GM12878 (cell line): ENCODE data around the gene NBPF11. TPM values are rescaled to one million over a fixed set of nuclear protein-coding genes. Genes with fewer than 3 reads are reported as not detected.
"Not testable (repeated sequence)": the region's sequence is repeated elsewhere in the genome, so short reads cannot be mapped to it uniquely, and the experiment has no call there.

Source experiments
- ATAC-seq: fragments of 200-7000 bp; cut with Tn5 transposase; 3 replicates; pipeline ENCODE4 v1.9.1; 2020; ENCODE audit warnings: mild to moderate bottlenecking, moderate library complexity
- BruUV-seq: library from RNA; stranded (reverse); fragments of 400-500 nt; replicated peaks from 2 replicates; lab custom pipeline; 2021; lab: Mats Ljungman, UMichigan
- CTCF ChIA-PET: fragments of 300-600 bp; sonication (Branson Sonifier 250); formaldehyde crosslinking; extraction: SDS; loops from one replicate; lab custom pipeline; 2021; ENCODE audit warnings: inconsistent platforms; lab: Yijun Ruan, JAX
- POLR2A ChIA-PET: fragments of 350-600 bp; formaldehyde crosslinking; extraction: SDS; loops from one replicate; lab custom pipeline; 2021; ENCODE audit warnings: inconsistent platforms; lab: Charles Lee
- RAD21 ChIA-PET: fragments of 300-600 bp; sonication (Branson Sonifier 250); formaldehyde crosslinking; loops from one replicate; lab custom pipeline; 2023; ENCODE audit warnings: antibody characterized with exemption; ENCODE audit not compliant: unreplicated experiment; lab: Charles Lee
- SMC1A ChIA-PET: fragments of 300-600 bp; sonication (Branson Sonifier 250); formaldehyde crosslinking; loops from one replicate; lab custom pipeline; 2023; ENCODE audit not compliant: unreplicated experiment, uncharacterized antibody; lab: Charles Lee
- DNase-seq: peaks from one replicate; pipeline ENCODE4 v3.0.0-alpha.2; 2011; ENCODE audit warnings: low read depth, low spot score
- FAIRE-seq: peaks from 3 replicates; lab custom pipeline; 2011; peaks lifted over from hg19 to GRCh38; lab: Jason Lieb, UNC
- H2AFZ ChIP-seq: 2 replicates; pipeline ENCODE4 v1.6.0; 2011; ENCODE audit warnings: low read depth, low read length, control low read depth; ENCODE audit not compliant: control insufficient read depth
- H3K27ac ChIP-seq: 2 replicates; pipeline ENCODE4 v1.5.1; 2011; ENCODE audit warnings: control low read depth; ENCODE audit not compliant: control insufficient read depth, insufficient read depth
- H3K27me3 ChIP-seq, 2 experiments: replicated peaks in 1 of 2; 2 replicates each; pipeline versions ENCODE4 v1.6.0 to v1.6.1; 2011; ENCODE audit warnings: low read length in 1 of 2; ENCODE audit not compliant: control insufficient read depth in 2 of 2, insufficient read depth in 2 of 2
- H3K36me3 ChIP-seq, 2 experiments: 2 replicates each; pipeline ENCODE4 v1.5.1; 2011; ENCODE audit warnings: low read length in 1 of 2; ENCODE audit not compliant: control insufficient read depth in 2 of 2, insufficient read depth in 2 of 2
- H3K4me1 ChIP-seq: 2 replicates; pipeline ENCODE4 v1.6.1; 2011; ENCODE audit warnings: mild to moderate bottlenecking, low read length, moderate library complexity, mixed read lengths; ENCODE audit not compliant: control insufficient read depth, insufficient read depth
- H3K4me2 ChIP-seq: 2 replicates; pipeline ENCODE4 v1.6.0; 2011; ENCODE audit warnings: control low read depth; ENCODE audit not compliant: control insufficient read depth, insufficient read depth
- H3K4me3 ChIP-seq: fragments of 200-600 bp; sonication (generic); 2 replicates; pipeline ENCODE4 v1.5.1; 2016
- H3K79me2 ChIP-seq: 2 replicates; pipeline ENCODE4 v1.6.0; 2011; ENCODE audit warnings: low read length; ENCODE audit not compliant: control insufficient read depth, insufficient read depth
- H3K9ac ChIP-seq: 2 replicates; pipeline ENCODE4 v1.8.0; 2011; ENCODE audit warnings: low read length, control low read depth, mixed read lengths; ENCODE audit not compliant: control insufficient read depth, insufficient read depth
- H3K9me3 ChIP-seq: replicated peaks from 3 replicates; pipeline ENCODE4 v1.5.1; 2011; ENCODE audit warnings: mild to moderate bottlenecking, low read length; ENCODE audit not compliant: control insufficient read depth, insufficient read depth
- H4K20me1 ChIP-seq: 2 replicates; pipeline ENCODE4 v1.6.0; 2011; ENCODE audit not compliant: control insufficient read depth, insufficient read depth
- WGBS: methylation state at CpG from one replicate; pipeline ENCODE4 v1.1.6; 2016; ENCODE audit warnings: low lambda C conversion rate; ENCODE audit not compliant: insufficient replicate concordance, insufficient coverage; ENCODE audit errors: missing lambda C conversion rate; 5-methylcytosine and 5-hydroxymethylcytosine counted together
- in situ Hi-C: fragments of 300-500 bp; cut with MboI; formaldehyde crosslinking; loops from 9 replicates; pipeline ENCODE4 v1.14.3; 2018; ENCODE audit warnings: mixed read lengths
- intact Hi-C: fragments of 100-400 bp; cut with micrococcal nuclease; formaldehyde crosslinking; loops from one replicate; pipeline ENCODE4 v1.14.2; 2022; ENCODE audit not compliant: unreplicated experiment
- polyA plus RNA-seq, 11 experiments: library from polyadenylated mRNA; depleted of rRNA in 4 of 11; unstranded in 6 of 11; stranded (reverse) in 5 of 11; fragments of >200 nt; fragmentation: Nextera tagmentation in 4 of 11; fragmentation: Illumina TruSeq in 1 of 11; extraction: Ambion mirVana in 4 of 11; extraction: Trizol in 1 of 11; gene quantifications; 1 replicate in 1 of 11; 2 replicates in 10 of 11; pipeline versions ENCODE4 v1.2.1 to v1.2.3, GENCODE V29; 2011 to 2016; ENCODE audit warnings: inconsistent platforms in 2 of 11, missing spikeins in 2 of 11, low read depth in 1 of 11
- total RNA-seq, 4 experiments: library from RNA; depleted of rRNA in 3 of 4; stranded (reverse); fragments of >200 nt in 3 of 4; fragmentation: Illumina TruSeq in 1 of 4; extraction: Trizol in 1 of 4; gene quantifications; 2 replicates each; pipeline versions ENCODE4 v1.2.1 to v1.2.3, GENCODE V29; 2013 to 2021

Gene NBPF11
- total and polyA plus RNA-seq, 10 of the 15 experiments (the other 5 are each of a cell fraction or from before 2014, with no cell fraction given): 1.2 to 14.3 (median 4.9) TPM

DNA sequence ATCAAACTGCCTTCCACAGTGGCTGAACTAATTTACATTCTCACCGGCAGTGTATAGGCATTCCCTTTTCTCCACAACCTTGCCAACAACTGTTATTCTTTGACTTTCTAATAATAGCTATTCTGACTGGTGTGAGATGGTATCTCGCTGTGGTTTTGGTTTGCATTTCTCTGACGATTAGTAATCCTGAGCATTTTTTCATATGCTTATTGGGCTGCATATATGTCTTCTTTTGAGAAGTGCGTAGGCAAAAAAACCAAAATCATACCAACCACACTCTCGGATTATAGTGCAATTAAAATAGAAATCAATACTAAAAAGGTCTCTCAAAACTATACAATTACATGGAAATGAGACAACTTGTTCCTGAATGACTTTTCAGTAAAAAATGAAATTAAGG is 78.7 kb downstream of the NBPF11 start:
- H3K4me1 ChIP-seq, CTCF ChIA-PET, RAD21 ChIA-PET, DNase-seq, H3K27me3 ChIP-seq, H3K4me2 ChIP-seq, H3K4me3 ChIP-seq, H4K20me1 ChIP-seq, H3K79me2 ChIP-seq, BruUV-seq, H3K9me3 ChIP-seq, H3K36me3 ChIP-seq, FAIRE-seq, H3K9ac ChIP-seq, H2AFZ ChIP-seq, POLR2A ChIA-PET, in situ Hi-C loops, H3K27ac ChIP-seq, intact Hi-C loops, SMC1A ChIA-PET: not testable (repeated sequence)
- peak; percentile 68 for ATAC-seq
- WGBS: no CpG with 5 or more reads among the region's 5 CpGs

DNA sequence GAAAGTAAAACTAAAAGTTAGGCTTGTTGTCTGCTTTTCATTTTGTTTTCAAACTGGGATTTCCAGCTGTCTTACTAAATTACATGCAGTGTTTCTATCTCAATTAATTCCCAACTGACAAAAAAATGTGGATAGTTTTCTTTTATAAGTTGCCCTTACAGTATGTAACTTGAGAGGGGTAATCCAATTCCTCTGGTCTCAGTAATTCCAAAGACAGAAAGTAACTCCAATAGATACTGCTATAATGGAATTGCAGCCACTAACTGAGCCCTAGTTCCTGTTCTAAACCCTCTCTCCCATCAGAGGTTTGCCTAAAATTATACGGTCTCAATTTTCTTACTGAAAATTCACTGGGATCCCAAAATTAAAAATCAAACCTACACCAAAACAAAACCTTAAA is 83.5 kb downstream of the NBPF11 start:
- WGBS: no CpG with 5 or more reads among the region's 1 CpG
- H3K9me3 ChIP-seq, H3K4me3 ChIP-seq, H4K20me1 ChIP-seq, in situ Hi-C loops, H3K4me1 ChIP-seq, SMC1A ChIA-PET, H3K36me3 ChIP-seq, DNase-seq, FAIRE-seq, POLR2A ChIA-PET, BruUV-seq, RAD21 ChIA-PET, H3K4me2 ChIP-seq, H3K9ac ChIP-seq, H3K27ac ChIP-seq, intact Hi-C loops, CTCF ChIA-PET, H3K79me2 ChIP-seq, H3K27me3 ChIP-seq, H2AFZ ChIP-seq: not testable (repeated sequence)
- ATAC-seq: 0 out of 3 replicates have a peak, but pooled peaks have one; percentile 29

DNA sequence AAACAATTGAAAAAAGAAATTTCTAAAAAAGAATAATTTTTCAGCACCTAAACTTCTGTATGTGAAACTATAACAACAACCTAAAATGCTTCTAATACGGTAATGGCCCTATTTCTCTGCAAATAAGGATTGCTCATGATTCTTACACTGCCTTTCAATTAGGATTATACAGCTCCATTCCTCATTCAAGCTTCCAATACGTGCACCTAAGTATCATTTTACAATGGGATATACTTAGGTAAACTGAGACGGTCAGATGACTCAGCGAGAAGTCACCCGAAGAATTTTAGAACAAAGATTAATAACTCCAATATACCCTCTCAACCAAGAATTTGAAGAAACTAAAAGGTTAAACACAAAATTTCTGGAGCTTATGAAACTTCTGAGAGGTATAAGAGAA is 83.9 kb downstream of the NBPF11 start:
- FAIRE-seq, H3K9me3 ChIP-seq, in situ Hi-C loops, DNase-seq, H3K4me3 ChIP-seq, H3K36me3 ChIP-seq, POLR2A ChIA-PET, H3K4me2 ChIP-seq, H4K20me1 ChIP-seq, ATAC-seq, H3K4me1 ChIP-seq, RAD21 ChIA-PET, BruUV-seq, H3K27me3 ChIP-seq, H3K27ac ChIP-seq, CTCF ChIA-PET, intact Hi-C loops, H3K79me2 ChIP-seq, H3K9ac ChIP-seq, H2AFZ ChIP-seq, SMC1A ChIA-PET: not testable (repeated sequence)
- no CpG with 5 or more reads among the region's 5 CpGs for WGBS

DNA sequence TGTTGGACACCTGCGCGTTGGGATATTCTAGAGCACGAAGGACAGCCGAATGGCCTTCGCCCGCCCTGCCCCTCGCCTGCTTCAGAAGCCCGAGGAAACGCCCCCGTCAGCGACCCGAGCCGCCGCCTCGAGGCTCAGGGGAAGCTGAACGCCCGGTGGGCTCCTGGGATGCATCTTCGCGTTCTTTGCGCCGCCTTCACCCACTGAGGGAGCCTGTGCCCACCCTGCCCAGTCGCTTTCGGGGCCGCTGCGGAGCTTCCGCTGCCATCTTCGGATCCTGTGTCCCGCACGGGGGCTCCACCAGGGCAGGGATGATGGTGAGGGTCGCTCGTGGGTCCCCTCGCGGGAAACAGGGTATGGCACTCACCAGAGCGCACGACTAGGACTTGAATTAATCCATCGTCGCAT is 91.8 kb downstream of the NBPF11 start:
- DNase-seq, CTCF ChIA-PET: not testable (repeated sequence)

More for the DNA sequence above, 91.8 kb downstream of the NBPF11 start:
- peak; percentile 30 for ATAC-seq
- FAIRE-seq, H3K27ac ChIP-seq, H4K20me1 ChIP-seq, H3K4me1 ChIP-seq, H2AFZ ChIP-seq, SMC1A ChIA-PET, H3K9ac ChIP-seq, POLR2A ChIA-PET, H3K79me2 ChIP-seq, in situ Hi-C loops, RAD21 ChIA-PET, H3K4me3 ChIP-seq, BruUV-seq, H3K36me3 ChIP-seq, H3K27me3 ChIP-seq, H3K9me3 ChIP-seq, intact Hi-C loops: not testable (repeated sequence)
- 0 out of 2 replicates have a peak overlapping the region, but pooled peaks have one; percentile 38 for H3K4me2 ChIP-seq
- WGBS: 12% methylated on average over 29 of the region's 37 CpGs
